ENCODE data around the gene TTC7B. TPM values are rescaled to one million over a fixed set of nuclear protein-coding genes. Genes with fewer than 3 reads are reported as not detected.

TTC7B gene
- total and polyA plus RNA-seq, 2 experiments from 2014 or later = 7.9 to 28.6 TPM

GRCh38 chr14:90597961-90598360 is 218.3 kb downstream of the TTC7B start:
- Histone ChIP-seq H3K36me3 (ENCODE audit: insufficient read depth) (no peaks in the 10 kb centered on the region), H3F3A (replicated peaks; ENCODE audit: low read depth) (no peaks in the 10 kb centered on the region), H2AFZ (no peak overlapping the region), H3K79me2 (replicated peaks; ENCODE audit: insufficient read depth) (no peaks in the 10 kb centered on the region), H3K4me1 (ENCODE audit: insufficient read depth) (peaks cover 18% of the 10 kb centered on the region), H3K27me3 (ENCODE audit: insufficient read depth) (no peaks in the 10 kb centered on the region), H3K4me2 (no peak overlapping the region), H3K4me3 (no peak overlapping the region), H4K20me1 (replicated peaks; ENCODE audit: insufficient read depth) (no peaks in the 10 kb centered on the region), H3K27ac (ENCODE audit: low read depth) (no peak overlapping the region), H3K9me2 (ENCODE audit: insufficient read depth) (no peaks in the 10 kb centered on the region)
- Mint-ChIP-seq H3K9me3 (no peaks in the 10 kb centered on the region), H3K27ac (no peak overlapping the region), H3K4me3 (no peak overlapping the region), H3K36me3 (ENCODE audit: low read depth) (no peaks in the 10 kb centered on the region), H3K27me3 (ENCODE audit: insufficient read depth, low read depth, poor library complexity) (peaks cover 8% of the 10 kb centered on the region), H3K4me1 (peaks cover 38% of the 10 kb centered on the region)
- no peak for DNase-seq (ENCODE audit: low spot score)
- no peak for ATAC-seq
- no peak for TF ChIP-seq STAT1 (IDR thresholded peaks at IDR 0.05; ENCODE audit: unreplicated experiment)
- TF ChIP-seq POLR2AphosphoS5 (IDR thresholded peaks at IDR 0.05; ENCODE audit: low read depth) = no peak
- no peak for TF ChIP-seq CTCF (conservative IDR thresholded peaks at IDR 0.05; ENCODE audit: low read depth in 2 of 2)
- TF ChIP-seq ZNF462 (CRISPR knock-in tag; IDR thresholded peaks at IDR 0.05) = no peak
- no peak for TF ChIP-seq JUNB (IDR thresholded peaks at IDR 0.05; ENCODE audit: unreplicated experiment)
- no peak for TF ChIP-seq NANOG (IDR thresholded peaks at IDR 0.05; ENCODE audit: borderline replicate concordance)
- TF ChIP-seq EZH2phosphoT487 (IDR thresholded peaks at IDR 0.05; ENCODE audit: unreplicated experiment) = no peak
- no peak for TF ChIP-seq REST (IDR thresholded peaks at IDR 0.05; ENCODE audit: unreplicated experiment)
- TF ChIP-seq ETS1 (IDR thresholded peaks at IDR 0.05) = no peak
- TF ChIP-seq ZNF331 (CRISPR knock-in tag; IDR thresholded peaks at IDR 0.05; ENCODE audit: low read depth) = no peak
- TF ChIP-seq ZNF114 (CRISPR knock-in tag; IDR thresholded peaks at IDR 0.05) = no peak
- TF ChIP-seq EZH2 (IDR thresholded peaks at IDR 0.05; ENCODE audit: low read depth, unreplicated experiment) = no peak
- TF ChIP-seq CREB1 (CRISPR knock-in tag; IDR thresholded peaks at IDR 0.05; ENCODE audit: low read depth) = no peak

All from GM23338 (cell line).